Keratinocyte (primary cell): ENCODE measurements around the gene CBX7. TPM values are rescaled to one million over a fixed set of nuclear protein-coding genes. Genes with fewer than 3 reads are reported as not detected.

ENCODE experiments used
- DNase-seq: peaks from one replicate; pipeline ENCODE4 v3.0.0-alpha.2; 2011; ENCODE audit warnings: low read depth, missing footprints, low spot score
- FAIRE-seq: peaks from 2 replicates; lab custom pipeline; 2011; peaks lifted over from hg19 to GRCh38; lab: Jason Lieb, UNC
- H2AFZ ChIP-seq: 2 replicates; pipeline ENCODE4 v1.6.0; 2012; ENCODE audit warnings: low read length, control low read depth, inconsistent platforms; ENCODE audit not compliant: control insufficient read depth
- H3K27ac ChIP-seq: 2 replicates; pipeline ENCODE4 v1.5.1; 2011; ENCODE audit warnings: low read length; ENCODE audit not compliant: control insufficient read depth, insufficient read depth
- H3K27me3 ChIP-seq: 3 replicates; pipeline ENCODE4 v1.6.0; 2011; ENCODE audit warnings: low read length; ENCODE audit not compliant: control insufficient read depth, insufficient read depth; ENCODE audit errors: extremely low read depth
- H3K36me3 ChIP-seq, 2 experiments: 2 replicates in 1 of 2; 3 replicates in 1 of 2; pipeline ENCODE4 v1.5.1; 2011; ENCODE audit warnings: low read length in 2 of 2, mild to moderate bottlenecking in 1 of 2; ENCODE audit not compliant: control insufficient read depth in 2 of 2, insufficient read depth in 2 of 2; ENCODE audit errors: extremely low read depth in 1 of 2
- H3K4me1 ChIP-seq: 3 replicates; pipeline ENCODE4 v1.5.1; 2011; ENCODE audit warnings: low read length; ENCODE audit not compliant: control insufficient read depth, insufficient read depth; ENCODE audit errors: extremely low read depth
- H3K4me2 ChIP-seq: 3 replicates; pipeline ENCODE4 v1.6.0; 2011; ENCODE audit warnings: low read depth, low read length; ENCODE audit not compliant: control insufficient read depth, insufficient read depth; ENCODE audit errors: extremely low read depth
- H3K4me3 ChIP-seq, 3 experiments: fragments of 200-600 bp in 1 of 3; sonication (generic) in 1 of 3; 2 replicates in 2 of 3; 3 replicates in 1 of 3; pipeline ENCODE4 v1.5.1; 2011 to 2016; ENCODE audit warnings: low read length in 3 of 3, mild to moderate bottlenecking in 3 of 3, control low read depth in 2 of 3, inconsistent platforms in 1 of 3, low read depth in 1 of 3, mixed read lengths in 1 of 3, mixed run types in 1 of 3, moderate library complexity in 1 of 3; ENCODE audit not compliant: control insufficient read depth in 2 of 3, insufficient read depth in 2 of 3; ENCODE audit errors: extremely low read depth in 1 of 3
- H3K79me2 ChIP-seq: 2 replicates; pipeline ENCODE4 v1.6.0; 2012; ENCODE audit warnings: low read length; ENCODE audit not compliant: control insufficient read depth, insufficient read depth
- H3K9ac ChIP-seq: 3 replicates; pipeline ENCODE4 v1.6.0; 2011; ENCODE audit warnings: low read length; ENCODE audit not compliant: control insufficient read depth, insufficient read depth; ENCODE audit errors: extremely low read depth
- H3K9me1 ChIP-seq: 3 replicates; pipeline ENCODE4 v1.6.0; 2011; ENCODE audit warnings: low read length; ENCODE audit not compliant: control insufficient read depth, insufficient read depth; ENCODE audit errors: extremely low read depth
- H3K9me3 ChIP-seq: 2 replicates; pipeline ENCODE4 v1.5.1; 2012; ENCODE audit warnings: low read depth, low read length; ENCODE audit not compliant: control insufficient read depth
- H4K20me1 ChIP-seq: 3 replicates; pipeline ENCODE4 v1.6.0; 2011; ENCODE audit warnings: low read length; ENCODE audit not compliant: control insufficient read depth, insufficient read depth; ENCODE audit errors: extremely low read depth
- CTCF ChIP-seq, 3 experiments: IDR thresholded peaks in 1 of 3; conservative IDR thresholded peaks in 1 of 3; optimal IDR thresholded peaks in 1 of 3; 2 replicates in 2 of 3; 3 replicates in 1 of 3; pipeline versions ENCODE3 to v1.5.1; 2011; ENCODE audit warnings: low read length in 3 of 3, mild to moderate bottlenecking in 3 of 3, moderate library complexity in 2 of 3, control low read depth in 1 of 3, inconsistent platforms in 1 of 3; ENCODE audit not compliant: insufficient read depth in 2 of 3; ENCODE audit errors: extremely low read depth in 1 of 3
- EZH2 ChIP-seq: IDR thresholded peaks from one replicate; pipeline ENCODE4 v1.6.1; 2012; ENCODE audit warnings: inconsistent platforms, mild to moderate bottlenecking, low read length, moderate library complexity
- dilution Hi-C: fragments of 300-500 bp; cut with MboI; formaldehyde crosslinking; loops from one replicate; pipeline ENCODE4 v1.7.0; 2020; ENCODE audit warnings: low sequenced_read_pairs; ENCODE audit not compliant: extremely low pct_ligation_motif_present
- polyA plus RNA-seq, 5 experiments: library from polyadenylated mRNA; depleted of rRNA in 3 of 5; stranded (reverse) in 3 of 5; stranded (forward) in 1 of 5; unstranded in 1 of 5; fragments of >200 nt; gene quantifications; 1 replicate in 1 of 5; 2 replicates in 3 of 5; 3 replicates in 1 of 5; pipeline versions ENCODE4 v1.2.1 to v1.2.3, GENCODE V29; 2011 to 2012; ENCODE audit warnings: missing spikeins in 2 of 5, low read depth in 1 of 5, low replicate concordance in 1 of 5

Gene CBX7
- polyA plus RNA-seq, 1 donor (not counting 4 experiments of a cell fraction or from before 2014, with no cell fraction given) = 1.3 TPM

- Histone ChIP-seq H3K4me2 (peak overlapping the region; percentile 34), H3K9ac (no peak overlapping the region), H3K27me3 (no peaks in the 10 kb centered on the region), H3K9me1 (no peaks in the 10 kb centered on the region), H3K4me3 (peak overlapping the region in 1 of 3 experiments; percentile 14), H3K79me2 (no peaks in the 10 kb centered on the region), H3K4me1 (peaks cover 37% of the 10 kb centered on the region), H2AFZ (no peak overlapping the region), H3K9me3 (no peaks in the 10 kb centered on the region), H4K20me1 (no peaks in the 10 kb centered on the region), H3K36me3 (no peaks in the 10 kb centered on the region), H3K27ac (peak overlapping the region; percentile 54)
- dilution Hi-C loops = no loop called here
- peak; percentile 86 for FAIRE-seq
- TF ChIP-seq CTCF (optimal IDR thresholded peaks at IDR 0.05 in 1 of 3, IDR thresholded peaks at IDR 0.05 in 1 of 3, conservative IDR thresholded peaks at IDR 0.05 in 1 of 3; ENCODE audit: extremely low read depth in 1 of 3, insufficient read depth in 2 of 3, low read length in 3 of 3) = peak in 1 of 3 experiments; percentile 25
- no peak for TF ChIP-seq EZH2
- peak; percentile 35 for DNase-seq
These were observed 22.2 kb upstream of the CBX7 start for GRCh38 chr22:39174498-39175352.

GRCh38 chr22:39173787-39174497 lies 21.5 kb upstream of the CBX7 start:
- Histone ChIP-seq H4K20me1 (no peaks in the 10 kb centered on the region), H3K27me3 (no peaks in the 10 kb centered on the region), H3K4me3 (no peak overlapping the region), H3K9me3 (no peaks in the 10 kb centered on the region), H3K36me3 (no peaks in the 10 kb centered on the region), H3K4me1 (peaks cover 37% of the 10 kb centered on the region), H3K4me2 (peak overlapping the region; percentile 34), H3K9me1 (no peaks in the 10 kb centered on the region), H3K79me2 (no peaks in the 10 kb centered on the region), H3K27ac (peak overlapping the region; percentile 54), H2AFZ (no peak overlapping the region), H3K9ac (no peak overlapping the region)
- TF ChIP-seq CTCF (optimal IDR thresholded peaks at IDR 0.05 in 1 of 3, IDR thresholded peaks at IDR 0.05 in 1 of 3, conservative IDR thresholded peaks at IDR 0.05 in 1 of 3; ENCODE audit: extremely low read depth in 1 of 3, insufficient read depth in 2 of 3, low read length in 3 of 3) (no peak), EZH2 (no peak)
- dilution Hi-C loops = no loop called here
- DNase-seq = no peak
- FAIRE-seq = no peak
